Measurements from ENCODE around the gene EHMT1. TPM values are rescaled to one million over a fixed set of nuclear protein-coding genes. Genes with fewer than 3 reads are reported as not detected.

The EHMT1 gene
- total and polyA plus RNA-seq, 10 of the 15 experiments (the other 5 are each of a cell fraction or from before 2014, with no cell fraction given), result 2.9 to 100 (median 48.1) TPM

DNA sequence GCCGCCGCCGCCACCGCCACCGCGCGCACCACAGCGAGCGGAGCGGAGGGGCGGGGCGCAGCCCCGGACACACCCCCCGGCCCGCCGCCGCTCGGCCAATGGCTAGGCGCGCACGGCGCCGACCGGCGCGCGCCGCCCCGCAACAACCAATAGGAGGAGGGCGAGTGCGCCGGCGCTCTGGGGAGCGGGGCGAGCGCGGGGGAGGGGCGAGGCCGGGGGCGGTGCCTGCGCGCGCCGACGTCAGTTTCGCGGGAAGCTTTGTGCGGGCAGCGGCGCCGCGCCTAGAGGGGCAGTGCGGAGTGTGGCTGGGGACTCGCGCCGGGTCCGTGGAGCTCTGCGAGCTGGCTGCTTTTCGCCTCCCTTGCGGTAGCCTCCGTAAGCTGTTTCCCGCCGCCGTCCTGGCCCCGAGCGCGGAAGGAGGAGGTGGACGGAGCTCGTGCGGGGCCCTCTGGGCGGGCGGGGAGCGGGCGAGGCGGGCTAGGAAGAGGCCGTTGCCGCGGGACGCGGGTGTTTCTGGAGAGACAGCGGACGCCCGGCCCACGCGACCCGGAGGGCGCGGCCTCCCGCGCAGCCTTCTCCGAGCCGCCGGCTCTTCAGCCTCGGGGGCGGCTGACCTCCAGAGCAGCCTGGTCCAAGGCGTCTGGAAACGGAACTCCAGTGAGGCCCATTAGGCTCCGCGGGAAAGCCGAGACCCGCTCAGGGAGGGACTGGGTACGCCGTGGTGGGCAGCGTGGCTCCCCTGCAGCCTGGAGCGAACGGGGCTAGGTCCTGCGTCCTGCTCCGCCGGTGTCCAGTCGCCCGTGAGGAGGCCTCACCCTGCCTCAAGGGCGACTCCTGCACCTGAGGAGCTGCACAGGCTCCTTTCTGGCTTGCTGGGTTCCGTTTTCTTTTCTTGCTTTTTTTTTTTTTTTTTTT, 28.1 kb upstream of the EHMT1 start, which contains the start of gene ZMYND19 (continued):
- TF ChIP-seq USF2 (IDR thresholded peaks at IDR 0.05; ENCODE audit: borderline replicate concordance, low read depth, low read length), result no peak
- TF ChIP-seq GATAD2B (conservative IDR thresholded peaks at IDR 0.05; ENCODE audit: low read depth), result 0 out of 2 replicates have a peak, but pooled peaks have one; percentile 31
- no peak for TF ChIP-seq EED (IDR thresholded peaks at IDR 0.05; ENCODE audit: low read depth)
- peak; percentile 31; the same call in 1 of the 2 replicates for TF ChIP-seq RFX5 (IDR thresholded peaks at IDR 0.05; ENCODE audit: low read depth, low read length)
- TF ChIP-seq RB1 (IDR thresholded peaks at IDR 0.05; ENCODE audit: borderline replicate concordance), result peak; percentile 80; the same call in 1 of the 2 replicates
- no peak for TF ChIP-seq SREBF1 (IDR thresholded peaks at IDR 0.05; ENCODE audit: low read length)
- TF ChIP-seq BACH1 (IDR thresholded peaks at IDR 0.05; ENCODE audit: borderline replicate concordance), result peak; percentile 40; the same call in 1 of the 2 replicates
- peak; percentile 11 for TF ChIP-seq RELA (IDR thresholded peaks at IDR 0.05; ENCODE audit: borderline replicate concordance, partially characterized antibody)
- TF ChIP-seq CREB1 (IDR thresholded peaks at IDR 0.05; ENCODE audit: low read depth), result peak; percentile 83
- peak; percentile 50; the same call in 1 of the 2 replicates for TF ChIP-seq DPF2 (IDR thresholded peaks at IDR 0.05)
- TF ChIP-seq ZNF217 (IDR thresholded peaks at IDR 0.05), result no peak
- TF ChIP-seq EGR1 (IDR thresholded peaks at IDR 0.05; ENCODE audit: borderline replicate concordance in 1 of 2, low read depth in 2 of 2, low read length in 2 of 2), result peak in 1 of 2 experiments; percentile 43; a peak in 1 of 3 replicates
- no peak for TF ChIP-seq ZBTB11 (CRISPR knock-in tag; IDR thresholded peaks at IDR 0.05)
- TF ChIP-seq, protein P1, sequence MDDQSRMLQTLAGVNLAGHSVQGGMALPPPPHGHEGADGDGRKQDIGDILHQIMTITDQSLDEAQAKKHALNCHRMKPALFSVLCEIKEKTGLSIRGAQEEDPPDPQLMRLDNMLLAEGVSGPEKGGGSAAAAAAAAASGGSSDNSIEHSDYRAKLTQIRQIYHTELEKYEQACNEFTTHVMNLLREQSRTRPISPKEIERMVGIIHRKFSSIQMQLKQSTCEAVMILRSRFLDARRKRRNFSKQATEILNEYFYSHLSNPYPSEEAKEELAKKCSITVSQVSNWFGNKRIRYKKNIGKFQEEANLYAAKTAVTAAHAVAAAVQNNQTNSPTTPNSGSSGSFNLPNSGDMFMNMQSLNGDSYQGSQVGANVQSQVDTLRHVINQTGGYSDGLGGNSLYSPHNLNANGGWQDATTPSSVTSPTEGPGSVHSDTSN (IDR thresholded peaks at IDR 0.05; ENCODE audit: insufficient replicate concordance, low read depth, low read length), result no peak
- no peak for TF ChIP-seq SRF (IDR thresholded peaks at IDR 0.05; ENCODE audit: low read depth in 2 of 2, low read length in 2 of 2)
- TF ChIP-seq E2F8 (IDR thresholded peaks at IDR 0.05; ENCODE audit: low read depth, partially characterized antibody), result peak; percentile 91
- TF ChIP-seq YBX1 (IDR thresholded peaks at IDR 0.05), result no peak
- TF ChIP-seq MYC (IDR thresholded peaks at IDR 0.05; ENCODE audit: insufficient read depth, insufficient read length, insufficient replicate concordance, low read length, severe bottlenecking), result no peak

All from GM12878 (cell line).